Kidney (tissue), 14 donors: ENCODE data around the gene PTPRM. TPM values are rescaled to one million over a fixed set of nuclear protein-coding genes. Genes with fewer than 3 reads are reported as not detected.
A peak's percentile ranks its signal among the peaks of the same experiment; 100 is the strongest.

Experiments
- DNase-seq, 5 donors: peaks; one replicate each; pipeline ENCODE4 v3.0.0-alpha.2; 2013 to 2020
- FAIRE-seq: peaks from 2 replicates; lab custom pipeline; 2012; peaks lifted over from hg19 to GRCh38; lab: Jason Lieb, UNC
- H3K27ac ChIP-seq, 2 donors: one replicate each; pipeline ENCODE4 v1.7.0; 2013; ENCODE audit warnings: low read depth in 2 of 2, low read length in 2 of 2, inconsistent platforms in 1 of 2
- H3K27me3 ChIP-seq: one replicate; pipeline ENCODE4 v1.7.1; 2013; ENCODE audit warnings: low read length, inconsistent platforms; ENCODE audit not compliant: control insufficient read depth, insufficient read depth
- H3K36me3 ChIP-seq, 3 donors: one replicate each; pipeline versions ENCODE4 v1.7.0 to v1.7.1; 2013; ENCODE audit warnings: low read length in 3 of 3, control low read depth in 1 of 3, inconsistent platforms in 1 of 3; ENCODE audit not compliant: insufficient read depth in 3 of 3, control insufficient read depth in 2 of 3
- H3K4me1 ChIP-seq, 3 donors: one replicate each; pipeline versions ENCODE4 v1.7.0 to v1.7.1; 2013; ENCODE audit warnings: low read length in 3 of 3, inconsistent platforms in 1 of 3, low read depth in 1 of 3; ENCODE audit not compliant: control insufficient read depth in 2 of 3, insufficient read depth in 2 of 3
- H3K4me3 ChIP-seq, 3 donors: one replicate each; pipeline versions ENCODE4 v1.7.0 to v1.8.1; 2013; ENCODE audit warnings: low read length in 3 of 3, control low read depth in 1 of 3, inconsistent platforms in 1 of 3
- H3K9ac ChIP-seq, 3 donors: one replicate each; pipeline versions ENCODE4 v1.7.0 to v1.7.1; 2013; ENCODE audit warnings: low read length in 3 of 3, control low read depth in 1 of 3, inconsistent platforms in 1 of 3
- H3K9me3 ChIP-seq, 3 donors: one replicate each; pipeline versions ENCODE4 v1.7.0 to v1.7.1; 2013; ENCODE audit warnings: low read length in 3 of 3, control low read depth in 1 of 3, inconsistent platforms in 1 of 3; ENCODE audit not compliant: control insufficient read depth in 2 of 3, insufficient read depth in 1 of 3
- CTCF ChIP-seq: IDR thresholded peaks from 3 replicates; pipeline ENCODE4 v1.5.1; 2012; ENCODE audit warnings: mild to moderate bottlenecking, moderate library complexity, borderline replicate concordance; ENCODE audit not compliant: insufficient read depth; ENCODE audit errors: extremely low read depth
- intact Hi-C: fragments of 100-400 bp; cut with DNase I; formaldehyde crosslinking; loops from one replicate; pipeline ENCODE4 v1.11.1; 2022
- polyA plus RNA-seq: library from polyadenylated mRNA; stranded (reverse); fragments of 350-450 nt; fragmentation: Illumina TruSeq; extraction: RNeasy Lipid Tissue Mini Kit (QIAGEN cat#74804); gene quantifications from one replicate; pipeline ENCODE4 v1.2.3, GENCODE V29; 2014; ENCODE audit warnings: low read depth, low replicate concordance; ENCODE audit not compliant: insufficient read depth
- total RNA-seq: library from RNA; stranded (reverse); fragmentation: NEBNext Ultra II Directional; extraction: Animal tissue kit (Norgen Biotek cat#: 25700); gene quantifications from one replicate; pipeline ENCODE4 v1.2.1, GENCODE V29; 2021
- donor health status: control.
- donor health status: control.
- donor health status: control.
- donor health status: control.
- donor health status: control.
- donor health status: DM: yes; HTN: yes; CAD: no.
- donor health status: Normal renal cell carcinoma (clear cell type).

Gene PTPRM
- total and polyA plus RNA-seq, 2 donors from 2014 or later, result 52.4 to 98.9 TPM

- Histone ChIP-seq H3K27ac (no peak overlapping the region), H3K4me1 (peaks cover 0 to 17% (median 8%) of the 10 kb centered on the region in 3 donors), H3K9me3 (no peaks in the 10 kb centered on the region), H3K36me3 (no peaks in the 10 kb centered on the region), H3K27me3 (no peaks in the 10 kb centered on the region), H3K9ac (no peak overlapping the region), H3K4me3 (no peak overlapping the region)
- FAIRE-seq, result no peak
- intact Hi-C loops, result no loop called here
- no peak for TF ChIP-seq CTCF
- no peak for DNase-seq
Observed at GRCh38 chr18:7764405-7764804, 197.3 kb downstream of the PTPRM start.

- H3K9ac ChIP-seq, result no peak overlapping the region
- H3K9me3 ChIP-seq, result no peaks in the 10 kb centered on the region
- no peak overlapping the region for H3K4me3 ChIP-seq
- TF ChIP-seq CTCF, result no peak
- no peak overlapping the region for H3K27ac ChIP-seq
- H3K4me1 ChIP-seq, result peaks cover 0 to 8% (median 3%) of the 10 kb centered on the region in 3 donors
- no peaks in the 10 kb centered on the region for H3K36me3 ChIP-seq
- H3K27me3 ChIP-seq, result no peaks in the 10 kb centered on the region
- no peak for FAIRE-seq
- intact Hi-C loops, result no loop called here
- peak in 2 of 5 donors; percentile 29 to 46 for DNase-seq
Observed at GRCh38 chr18:7766346-7766745, 199.2 kb downstream of the PTPRM start.

GRCh38 chr18:7766817-7767216, 199.7 kb downstream of the PTPRM start:
- H3K4me3 ChIP-seq, result no peak overlapping the region
- no peak for TF ChIP-seq CTCF
- H3K9ac ChIP-seq, result no peak overlapping the region
- H3K4me1 ChIP-seq, result peaks cover 0 to 8% (median 3%) of the 10 kb centered on the region in 3 donors
- H3K36me3 ChIP-seq, result no peaks in the 10 kb centered on the region
- no peaks in the 10 kb centered on the region for H3K9me3 ChIP-seq
- FAIRE-seq (no peak), DNase-seq (no peak)
- intact Hi-C loops, result no loop called here
- no peaks in the 10 kb centered on the region for H3K27me3 ChIP-seq
- H3K27ac ChIP-seq, result no peak overlapping the region

- no peaks in the 10 kb centered on the region for H3K27me3 ChIP-seq
- H3K27ac ChIP-seq, result no peak overlapping the region
- H3K9ac ChIP-seq, result no peak overlapping the region
- peaks cover 0 to 3% (median 0%) of the 10 kb centered on the region in 3 donors for H3K4me1 ChIP-seq
- no peak for TF ChIP-seq CTCF
- intact Hi-C loops, result no loop called here
- DNase-seq, result no peak
- no peak overlapping the region for H3K4me3 ChIP-seq
- no peaks in the 10 kb centered on the region for H3K36me3 ChIP-seq
- FAIRE-seq, result no peak
- H3K9me3 ChIP-seq, result no peaks in the 10 kb centered on the region
Observed at GRCh38 chr18:7770908-7771307, 203.8 kb downstream of the PTPRM start.
